Activated CD8-positive, alpha-beta memory T cell treated with anti-CD3 and anti-CD28 coated beads for 1 hour (primary cell): ENCODE data around the gene PLEKHM2.
"Not testable (repeated sequence)": the region's sequence is repeated elsewhere in the genome, so short reads cannot be mapped to it uniquely, and the experiment has no call there.

Experiments
- DNase-seq, 2 donors: peaks; one replicate each; pipeline ENCODE4 v3.0.0-alpha.2; 2020; ENCODE audit warnings: low read depth in 1 of 2; ENCODE audit errors: extremely low read depth in 1 of 2

PLEKHM2 gene

DNA sequence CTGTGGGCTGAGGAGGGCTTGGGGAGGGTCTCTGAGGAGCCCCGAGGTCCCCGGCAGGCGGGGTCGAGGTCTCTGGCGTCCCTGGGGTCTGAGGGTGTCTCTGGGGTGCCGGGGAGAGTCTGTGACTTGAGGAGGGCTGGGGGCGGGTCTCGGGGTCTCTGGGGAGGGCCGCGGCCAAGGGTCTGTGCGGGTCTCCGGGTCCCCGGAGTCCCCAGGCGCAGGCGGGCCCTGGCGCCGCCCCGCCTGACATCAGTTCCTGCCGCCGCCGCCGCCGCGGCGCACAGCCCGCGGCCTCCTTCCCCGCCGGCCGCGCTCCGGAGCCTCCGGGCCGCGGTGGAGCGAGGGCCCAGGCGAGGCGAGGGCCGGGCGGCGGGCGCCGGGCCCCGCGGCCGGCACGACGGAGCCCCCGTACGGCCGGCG is at the start of gene PLEKHM2:
Gene PLEKHM2, plus strand, starts transcription at position 279 of the 420 bp plus-strand sequence. CDS start 239 bp downstream, outside the sequence.
- peak in 1 of 2 donors; percentile 38 for DNase-seq

GRCh38 chr1:15636436-15636835 is 47.7 kb upstream of the PLEKHM2 start:
- no peak for DNase-seq

- no peak for DNase-seq
These were observed 46.3 kb upstream of the PLEKHM2 start for GRCh38 chr1:15637826-15638225.

DNA sequence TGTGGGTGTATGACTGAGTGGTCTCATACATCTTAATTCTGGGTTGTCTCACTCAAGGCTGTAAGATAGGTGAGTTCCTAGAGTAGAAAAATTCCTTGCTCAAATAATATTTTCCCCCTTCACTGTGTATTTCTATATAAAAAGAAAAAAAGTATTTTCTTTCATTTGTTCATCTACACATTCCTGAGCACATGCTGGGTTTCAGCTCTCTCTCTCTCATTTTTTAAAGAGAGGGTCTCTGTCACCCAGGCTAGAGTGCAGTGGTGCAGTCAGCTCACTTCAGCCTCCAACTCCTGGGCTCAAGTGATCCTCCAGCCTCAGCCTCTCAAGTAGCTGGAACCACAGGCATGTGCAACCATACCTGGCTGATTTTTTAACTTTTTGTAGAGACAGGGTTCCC is 44.9 kb upstream of the PLEKHM2 start:
- DNase-seq: no peak

GRCh38 chr1:15639931-15640330 is 44.2 kb upstream of the PLEKHM2 start:
- no peak for DNase-seq

DNA sequence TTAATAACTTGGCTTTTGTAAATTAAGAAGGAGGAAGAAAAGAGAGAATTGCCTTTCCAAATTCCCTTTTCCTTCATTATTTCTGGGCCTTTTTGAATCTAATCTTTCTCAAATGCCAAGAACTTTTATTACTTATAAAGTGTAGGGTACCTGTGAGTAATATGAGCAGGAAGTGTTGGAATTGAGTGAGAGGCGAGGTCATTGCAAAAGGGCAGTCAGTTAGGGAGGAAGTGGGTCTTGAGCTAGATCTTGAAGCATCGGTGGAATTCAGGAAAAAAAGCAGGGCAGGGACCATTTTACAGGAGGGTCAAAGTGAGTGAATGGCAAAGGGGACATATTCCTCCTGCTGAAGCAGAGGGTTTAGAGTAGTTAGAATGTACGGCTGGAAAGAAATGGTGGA is 43.5 kb upstream of the PLEKHM2 start:
- no peak for DNase-seq

DNA sequence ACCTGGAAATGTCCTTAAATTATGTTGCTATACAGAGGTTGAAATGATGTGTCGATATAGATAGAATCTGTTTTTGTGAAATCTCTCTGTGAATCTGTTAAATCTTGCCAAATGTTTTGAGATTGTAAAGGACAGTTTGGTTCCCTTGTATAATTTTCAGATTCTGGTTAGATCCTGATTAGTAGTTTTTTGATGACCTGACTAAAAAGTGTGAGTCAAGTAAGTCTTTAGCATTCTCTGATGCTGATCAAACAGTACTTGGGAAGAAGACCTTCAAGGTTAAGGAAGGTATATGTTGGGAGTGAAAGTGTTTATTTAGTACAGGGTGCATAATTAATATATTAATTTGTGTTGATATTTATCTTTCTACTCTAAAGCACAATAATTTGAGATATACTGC is 34.2 kb upstream of the PLEKHM2 start:
- no peak for DNase-seq

DNA sequence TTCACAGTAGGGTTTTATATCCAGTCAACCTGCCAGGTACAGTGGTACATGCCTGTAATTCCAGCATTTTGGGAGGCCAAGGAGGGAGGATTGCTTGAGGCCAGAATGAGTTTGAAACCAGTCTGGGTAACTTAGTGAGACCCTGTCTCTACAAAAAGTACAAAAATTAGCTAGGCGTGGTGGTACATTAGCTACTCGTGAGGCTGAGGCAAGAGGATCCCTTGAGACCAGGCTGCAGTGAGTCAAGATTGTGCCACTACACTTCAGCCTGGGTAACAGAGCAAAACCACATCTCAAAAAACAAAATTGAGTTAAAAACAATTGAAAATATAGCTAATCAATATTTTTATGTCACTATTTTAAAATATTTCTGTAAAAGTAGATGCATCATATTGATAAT is 33.7 kb upstream of the PLEKHM2 start:
- DNase-seq: no peak

GRCh38 chr1:15652130-15652529 is 32.0 kb upstream of the PLEKHM2 start:
- DNase-seq: not testable (repeated sequence)

- no peak for DNase-seq
These were observed 29.9 kb upstream of the PLEKHM2 start for GRCh38 chr1:15654091-15654690.

DNA sequence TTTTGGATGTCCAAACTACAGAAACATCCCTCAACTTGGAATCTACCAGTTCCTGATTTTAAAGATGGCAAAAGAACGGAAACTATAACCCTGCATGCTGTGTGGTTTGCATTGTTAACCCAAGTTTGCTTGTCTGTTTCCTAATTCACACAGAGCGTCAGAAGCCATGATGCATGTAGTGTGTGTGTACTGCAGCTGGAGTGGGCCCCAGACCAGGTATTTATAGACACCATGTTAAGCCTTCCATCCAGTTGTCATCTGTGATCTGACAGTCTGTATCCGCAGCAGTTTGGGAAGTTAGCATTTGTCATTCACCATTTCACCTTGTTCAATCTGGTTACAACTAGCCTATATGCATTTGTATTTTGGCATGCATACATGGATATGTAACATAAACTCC is 27.7 kb upstream of the PLEKHM2 start:
- DNase-seq: no peak

DNA sequence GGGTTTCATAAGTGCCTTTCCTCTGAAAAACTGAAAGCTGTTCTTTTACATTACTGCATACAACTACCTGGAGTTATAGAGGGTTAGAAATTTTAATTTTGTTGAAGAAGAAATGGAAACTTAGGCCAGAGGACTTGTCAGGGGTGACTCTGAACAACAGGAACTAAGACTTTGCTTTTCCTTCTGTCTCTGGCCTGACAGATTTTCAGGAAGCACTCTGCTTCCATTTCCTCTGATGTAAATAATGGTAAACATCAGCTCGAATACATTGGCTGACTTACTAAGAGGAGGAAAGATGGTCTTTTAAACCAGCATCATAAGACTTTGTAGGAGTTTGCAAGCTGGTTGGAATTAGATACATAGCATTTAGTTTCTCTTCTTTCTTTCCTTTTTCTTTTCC is 27.1 kb upstream of the PLEKHM2 start:
- no peak for DNase-seq

DNA sequence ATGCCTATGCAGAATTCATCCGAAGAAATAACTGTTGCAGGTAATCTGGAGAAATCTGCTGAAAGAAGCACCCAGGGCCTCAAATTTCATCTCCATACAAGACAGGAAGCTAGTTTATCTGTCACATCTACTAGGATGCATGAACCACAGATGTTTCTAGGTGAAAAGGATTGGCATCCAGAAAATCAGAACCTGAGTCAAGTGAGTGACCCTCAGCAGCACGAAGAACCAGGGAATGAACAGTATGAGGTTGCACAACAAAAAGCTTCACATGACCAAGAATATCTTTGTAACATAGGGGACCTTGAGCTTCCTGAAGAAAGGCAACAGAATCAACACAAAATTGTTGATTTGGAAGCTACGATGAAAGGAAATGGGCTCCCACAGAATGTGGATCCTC is 24.0 kb upstream of the PLEKHM2 start:
- no peak for DNase-seq

- DNase-seq: no peak
These were observed 21.6 kb upstream of the PLEKHM2 start for GRCh38 chr1:15662477-15662876.

DNA sequence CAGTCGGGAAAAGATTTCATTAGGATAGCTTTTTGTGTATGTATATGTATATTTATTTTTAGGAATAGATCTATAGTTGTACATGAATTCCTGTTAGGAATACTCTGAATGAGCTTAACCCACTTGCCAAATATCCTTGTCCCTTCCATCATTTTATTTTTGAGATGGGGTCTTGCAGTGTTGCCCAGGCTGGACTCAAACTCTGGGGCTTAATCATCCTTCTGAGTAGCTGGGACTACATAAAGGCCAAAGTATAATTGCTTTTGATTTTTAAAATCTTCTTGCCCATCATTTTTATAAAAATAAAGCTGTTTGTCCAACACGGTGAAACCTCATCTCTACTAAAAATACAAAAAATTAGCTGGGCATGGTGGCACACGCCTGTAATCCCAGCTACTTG is 20.2 kb upstream of the PLEKHM2 start:
- DNase-seq: no peak

DNA sequence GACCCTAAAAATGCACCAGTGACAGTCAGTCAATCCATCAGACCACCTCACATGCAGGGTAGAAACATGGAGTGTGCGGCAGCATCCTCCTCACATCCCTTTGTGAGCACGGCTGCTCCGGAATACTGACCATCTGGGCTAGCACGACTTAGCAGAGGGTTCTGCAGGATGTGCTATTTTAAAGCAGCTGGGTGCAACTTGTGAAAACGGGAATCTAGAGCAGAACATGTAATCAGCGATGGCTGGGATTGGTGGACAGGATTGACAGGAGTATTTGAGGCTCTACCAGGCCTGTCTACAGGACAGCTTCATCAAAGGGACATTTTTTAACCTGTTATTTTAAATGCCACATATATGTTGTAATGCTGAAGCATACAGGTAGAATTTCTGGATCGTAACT is 16.8 kb upstream of the PLEKHM2 start:
- no peak for DNase-seq

- DNase-seq: no peak
These were observed 15.9 kb upstream of the PLEKHM2 start for GRCh38 chr1:15668089-15668754.

- no peak for DNase-seq
These were observed 15.0 kb upstream of the PLEKHM2 start for GRCh38 chr1:15669074-15669473.

DNA sequence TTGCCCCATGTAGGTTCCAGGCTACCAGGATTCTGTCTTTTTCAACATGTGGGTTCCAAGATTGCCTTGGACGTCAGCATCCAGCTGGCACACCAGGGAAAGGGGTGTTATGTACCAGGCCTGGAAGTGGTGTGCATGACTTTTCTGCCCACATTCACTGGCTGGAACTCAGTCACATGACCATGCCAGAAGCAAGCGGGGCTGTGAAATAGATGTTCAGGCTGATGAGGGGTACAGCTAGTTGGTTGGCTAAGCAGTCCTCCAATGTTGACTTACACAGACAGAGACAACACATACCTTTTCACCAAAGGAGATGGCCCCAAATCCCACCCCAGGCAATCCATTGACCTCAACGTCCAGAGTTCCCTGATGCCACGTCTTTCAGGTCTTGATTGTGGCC is 14.3 kb upstream of the PLEKHM2 start:
- DNase-seq: no peak

DNA sequence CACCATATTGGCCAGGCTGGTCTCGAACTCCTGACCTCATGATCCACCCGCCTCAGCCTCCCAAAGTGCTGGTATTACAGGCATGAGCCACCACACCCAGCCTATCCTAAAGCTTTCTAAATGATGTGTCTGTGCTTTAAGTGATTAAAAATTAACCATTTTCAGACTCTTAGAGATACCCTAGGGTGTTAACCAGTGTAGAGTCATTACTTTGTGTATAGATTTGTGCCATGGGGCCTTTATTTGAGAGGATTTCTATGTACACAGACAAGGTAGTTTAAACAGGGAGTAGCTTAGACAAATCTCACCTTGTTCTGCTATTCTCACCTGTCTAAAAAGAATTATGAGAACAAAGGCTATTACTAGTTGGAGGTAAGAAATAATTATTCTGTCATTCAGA is 12.7 kb upstream of the PLEKHM2 start:
- no peak for DNase-seq

DNA sequence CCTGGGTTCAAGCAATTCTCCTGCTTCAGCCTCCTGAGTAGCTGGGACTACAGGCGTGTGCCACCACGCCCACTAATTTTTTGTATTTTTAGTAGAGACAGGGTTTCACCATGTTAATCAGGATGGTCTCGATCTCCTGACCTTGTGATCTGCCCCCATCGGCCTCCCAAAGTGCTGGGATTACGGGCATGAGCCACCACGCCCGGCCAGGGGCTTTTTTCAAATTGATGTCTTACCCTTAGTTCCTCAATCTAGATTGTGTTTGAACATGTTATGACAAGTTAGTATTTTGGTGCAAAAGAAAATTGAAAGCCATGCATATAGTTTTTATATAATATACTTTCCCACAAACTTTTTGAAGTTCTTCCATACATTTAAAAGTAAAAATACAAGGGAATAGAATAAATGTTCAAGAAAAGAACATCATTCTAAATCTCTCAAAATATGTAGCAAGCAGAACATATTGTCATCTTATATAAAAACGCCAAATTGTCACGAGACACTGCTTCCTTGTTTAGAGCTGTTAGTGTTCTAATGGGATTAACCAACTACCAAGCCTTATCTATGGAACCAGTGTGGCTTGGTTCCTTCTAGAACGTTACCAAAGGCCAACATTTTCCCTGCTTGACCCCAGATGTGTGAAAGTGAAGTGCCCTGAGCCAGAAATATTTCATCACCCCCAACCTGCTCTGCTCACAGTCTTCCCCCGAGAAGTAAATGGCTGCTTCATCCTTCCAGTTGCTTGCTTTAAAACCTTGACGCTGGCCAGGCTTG is 9.5 kb upstream of the PLEKHM2 start:
- DNase-seq: no peak

DNA sequence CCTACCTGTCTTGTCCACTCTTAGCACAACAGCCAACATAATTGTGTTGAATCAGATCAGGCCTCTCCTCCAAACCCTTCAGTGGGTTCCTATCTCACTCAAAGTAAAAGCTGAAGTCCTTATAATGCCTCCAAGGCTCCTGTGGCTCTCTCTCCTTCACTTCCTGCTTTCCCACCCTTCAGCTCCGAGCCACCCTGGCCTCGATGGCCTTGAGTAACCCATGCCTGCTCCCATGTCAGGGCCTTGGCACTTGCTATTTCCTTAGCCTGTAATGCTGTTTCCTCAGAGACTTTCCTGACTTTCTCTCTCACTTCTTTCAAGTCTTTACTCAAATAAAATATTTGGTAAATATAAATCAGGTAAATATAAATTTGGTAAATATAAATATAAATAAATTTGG is 8.1 kb upstream of the PLEKHM2 start:
- DNase-seq: no peak
